MG63 (cell line): ENCODE data around the gene FAM149B1. TPM values are rescaled to one million over a fixed set of nuclear protein-coding genes. Genes with fewer than 3 reads are reported as not detected.
A peak's percentile ranks its signal among the peaks of the same experiment; 100 is the strongest.
"Not testable (repeated sequence)": the region's sequence is repeated elsewhere in the genome, so short reads cannot be mapped to it uniquely, and the experiment has no call there.

ENCODE experiments used
- DNase-seq: peaks from one replicate; pipeline ENCODE4 v3.0.0-alpha.2; 2020
- H3K27me3 ChIP-seq: fragments of 250-450 bp; sonication (Bioruptor Pico); 2 replicates; pipeline ENCODE4 v1.5.1; 2020; ENCODE audit warnings: mild to moderate bottlenecking, moderate library complexity
- H3K36me3 ChIP-seq: fragments of 250-450 bp; sonication (Bioruptor Pico); 2 replicates; pipeline ENCODE4 v1.5.1; 2020; ENCODE audit warnings: mild to moderate bottlenecking, moderate library complexity
- H3K4me3 ChIP-seq: fragments of 250-450 bp; sonication (Bioruptor Pico); 2 replicates; pipeline ENCODE4 v1.5.1; 2020; ENCODE audit warnings: mild to moderate bottlenecking, moderate library complexity
- H3K9me3 ChIP-seq: fragments of 250-450 bp; sonication (Bioruptor Pico); 2 replicates; pipeline ENCODE4 v1.5.1; 2020; ENCODE audit warnings: mild to moderate bottlenecking, moderate library complexity
- total RNA-seq: library from RNA; depleted of rRNA; stranded (reverse); fragments of >200 nt; shearing (Covaris generic); gene quantifications from 2 replicates; pipeline ENCODE4 v1.2.3, GENCODE V29; 2014; ENCODE audit warnings: low replicate concordance; rRNA removed

Gene FAM149B1
- 5.6 and 7.4 TPM in 2 replicates for total RNA-seq

GRCh38 chr10:73167783-73168464 is at the start of gene FAM149B1, which contains the start of gene ECD:
Gene FAM149B1 (plus strand): TSS chr10:73168119. CDS start chr10:73168340, 221 bp downstream.
Gene ECD (minus strand): TSS chr10:73168008. CDS start chr10:73163937, 4,071 bp downstream.
- Histone ChIP-seq H3K36me3 (peaks cover 28% of the 10 kb centered on the region), H3K27me3 (no peaks in the 10 kb centered on the region), H3K4me3 (peak within 1 kb of the TSS; percentile 68), H3K9me3 (no peaks in the 10 kb centered on the region; the same call in 1 of the 2 replicates)
- peak; percentile 94 for DNase-seq

GRCh38 chr10:73119457-73119856 is 48.5 kb upstream of the FAM149B1 start:
- no peak for DNase-seq
- H3K4me3 ChIP-seq, result no peak overlapping the region

GRCh38 chr10:73119952-73120351 is 48.0 kb upstream of the FAM149B1 start:
- Histone ChIP-seq H3K36me3 (peaks cover 5% of the 10 kb centered on the region), H3K9me3 (no peaks in the 10 kb centered on the region), H3K27me3 (no peaks in the 10 kb centered on the region), H3K4me3 (no peak overlapping the region)
- no peak for DNase-seq

More at GRCh38 chr10:73119457-73119856, 48.5 kb upstream of the FAM149B1 start:
- H3K27me3 ChIP-seq, result no peaks in the 10 kb centered on the region
- peaks cover 2% of the 10 kb centered on the region for H3K36me3 ChIP-seq
- no peaks in the 10 kb centered on the region for H3K9me3 ChIP-seq

- DNase-seq, result no peak
- no peaks in the 10 kb centered on the region for H3K9me3 ChIP-seq
- peaks cover 28% of the 10 kb centered on the region for H3K36me3 ChIP-seq
- H3K27me3 ChIP-seq, result no peaks in the 10 kb centered on the region
- H3K4me3 ChIP-seq, result no peak overlapping the region
Observed at GRCh38 chr10:73126343-73126742, 41.6 kb upstream of the FAM149B1 start.

GRCh38 chr10:73131301-73131700 is 36.6 kb upstream of the FAM149B1 start:
- Histone ChIP-seq H3K9me3 (no peaks in the 10 kb centered on the region), H3K4me3 (no peak overlapping the region), H3K27me3 (no peaks in the 10 kb centered on the region), H3K36me3 (peaks cover 53% of the 10 kb centered on the region)
- DNase-seq, result no peak

- Histone ChIP-seq H3K36me3 (peaks cover 55% of the 10 kb centered on the region), H3K4me3 (no peak overlapping the region), H3K9me3 (no peaks in the 10 kb centered on the region), H3K27me3 (no peaks in the 10 kb centered on the region)
- DNase-seq, result no peak
Observed at GRCh38 chr10:73131913-73132686, 35.8 kb upstream of the FAM149B1 start.

GRCh38 chr10:73134727-73135126 is 33.2 kb upstream of the FAM149B1 start:
- H3K36me3 ChIP-seq, result peaks cover 61% of the 10 kb centered on the region
- no peak for DNase-seq

GRCh38 chr10:73136627-73137026 is 31.3 kb upstream of the FAM149B1 start:
- Histone ChIP-seq H3K36me3 (peaks cover 55% of the 10 kb centered on the region), H3K9me3 (no peaks in the 10 kb centered on the region), H3K27me3 (no peaks in the 10 kb centered on the region), H3K4me3 (no peak overlapping the region)
- DNase-seq, result peak; percentile 5

More at GRCh38 chr10:73134727-73135126, 33.2 kb upstream of the FAM149B1 start:
- H3K27me3 ChIP-seq, result no peaks in the 10 kb centered on the region
- no peak overlapping the region for H3K4me3 ChIP-seq
- H3K9me3 ChIP-seq, result no peaks in the 10 kb centered on the region

- H3K36me3 ChIP-seq, result peaks cover 51% of the 10 kb centered on the region
- DNase-seq, result no peak
- H3K9me3 ChIP-seq, result no peaks in the 10 kb centered on the region
- H3K4me3 ChIP-seq, result no peak overlapping the region
- no peaks in the 10 kb centered on the region for H3K27me3 ChIP-seq
Observed at GRCh38 chr10:73139251-73139650, 28.7 kb upstream of the FAM149B1 start.

- DNase-seq, result no peak
- Histone ChIP-seq H3K27me3 (no peaks in the 10 kb centered on the region), H3K9me3 (no peaks in the 10 kb centered on the region), H3K36me3 (peaks cover 50% of the 10 kb centered on the region), H3K4me3 (no peak overlapping the region)
Observed at GRCh38 chr10:73141603-73142002, 26.3 kb upstream of the FAM149B1 start.

- not testable (repeated sequence) for DNase-seq, H3K4me3 ChIP-seq, H3K27me3 ChIP-seq, H3K9me3 ChIP-seq
- H3K36me3 ChIP-seq, result peaks cover 60% of the 10 kb centered on the region
Observed at GRCh38 chr10:73150633-73151413, 17.1 kb upstream of the FAM149B1 start.

- no peaks in the 10 kb centered on the region for H3K27me3 ChIP-seq
- no peak overlapping the region for H3K4me3 ChIP-seq
- H3K9me3 ChIP-seq, result no peaks in the 10 kb centered on the region
- DNase-seq, result no peak
- peaks cover 62% of the 10 kb centered on the region for H3K36me3 ChIP-seq
Observed at GRCh38 chr10:73152009-73152408, 15.9 kb upstream of the FAM149B1 start.

GRCh38 chr10:73156054-73156453 is 11.9 kb upstream of the FAM149B1 start:
- Histone ChIP-seq H3K9me3 (no peaks in the 10 kb centered on the region), H3K36me3 (peaks cover 57% of the 10 kb centered on the region), H3K27me3 (no peaks in the 10 kb centered on the region), H3K4me3 (no peak overlapping the region)
- no peak for DNase-seq

GRCh38 chr10:73159038-73159648 is 8.8 kb upstream of the FAM149B1 start:
- DNase-seq, result peak; percentile 21
- no peak overlapping the region for H3K4me3 ChIP-seq
- H3K36me3 ChIP-seq, result peaks cover 57% of the 10 kb centered on the region
- H3K9me3 ChIP-seq, result 0 out of 2 replicates have a peak, but pooled peaks cover 2% of the 10 kb centered on the region
- H3K27me3 ChIP-seq, result no peaks in the 10 kb centered on the region

GRCh38 chr10:73161079-73161478 is 6.8 kb upstream of the FAM149B1 start:
- H3K4me3 ChIP-seq, result no peak overlapping the region
- no peak for DNase-seq
- peaks cover 57% of the 10 kb centered on the region for H3K36me3 ChIP-seq
- H3K9me3 ChIP-seq, result 0 out of 2 replicates have a peak, but pooled peaks cover 2% of the 10 kb centered on the region
- H3K27me3 ChIP-seq, result no peaks in the 10 kb centered on the region

GRCh38 chr10:73161662-73162061 is 6.3 kb upstream of the FAM149B1 start:
- peaks cover 57% of the 10 kb centered on the region for H3K36me3 ChIP-seq
- H3K4me3 ChIP-seq, result no peak overlapping the region
- DNase-seq, result no peak
- H3K27me3 ChIP-seq, result no peaks in the 10 kb centered on the region
- peaks cover 2% of the 10 kb centered on the region; the same call in 1 of the 2 replicates for H3K9me3 ChIP-seq
